Hepatocyte (in vitro differentiated cells): Measurements from ENCODE around the gene CDK5RAP1. TPM values are rescaled to one million over a fixed set of nuclear protein-coding genes. Genes with fewer than 3 reads are reported as not detected.

Source experiments
- DNase-seq: peaks from one replicate; pipeline ENCODE4 v3.0.0-alpha.2; 2016; ENCODE audit warnings: low spot score
- H2AFZ ChIP-seq: fragments of 200-600 bp; sonication (generic); 2 replicates; pipeline ENCODE4 v1.6.0; 2016; ENCODE audit warnings: antibody characterized with exemption, mild to moderate bottlenecking
- H3K27ac ChIP-seq: fragments of 200-600 bp; sonication (generic); 2 replicates; pipeline ENCODE4 v1.5.1; 2016; ENCODE audit warnings: mild to moderate bottlenecking
- H3K27me3 ChIP-seq: fragments of 200-600 bp; sonication (generic); 2 replicates; pipeline ENCODE4 v1.6.1; 2016
- H3K36me3 ChIP-seq: fragments of 200-600 bp; sonication (generic); replicated peaks from 2 replicates; pipeline ENCODE4 v1.5.1; 2016; ENCODE audit warnings: low read depth; ENCODE audit not compliant: insufficient read depth
- H3K4me1 ChIP-seq: fragments of 200-600 bp; sonication (generic); 2 replicates; pipeline ENCODE4 v1.5.1; 2016; ENCODE audit warnings: mild to moderate bottlenecking, moderate library complexity; ENCODE audit not compliant: insufficient read depth
- H3K4me2 ChIP-seq: fragments of 200-600 bp; sonication (generic); 2 replicates; pipeline ENCODE4 v1.6.0; 2016
- H3K4me3 ChIP-seq: fragments of 200-600 bp; sonication (generic); 2 replicates; pipeline ENCODE4 v1.5.1; 2016; ENCODE audit warnings: mild to moderate bottlenecking
- H3K79me2 ChIP-seq: fragments of 200-600 bp; sonication (generic); 2 replicates; pipeline ENCODE4 v1.6.0; 2017; ENCODE audit warnings: mild to moderate bottlenecking
- H3K9me2 ChIP-seq: fragments of 200-600 bp; sonication (generic); replicated peaks from 2 replicates; pipeline ENCODE4 v1.6.0; 2017; ENCODE audit warnings: mild to moderate bottlenecking; ENCODE audit not compliant: insufficient read depth
- H3K9me3 ChIP-seq: fragments of 200-600 bp; sonication (generic); 2 replicates; pipeline ENCODE4 v1.5.1; 2016; ENCODE audit warnings: low read depth, mild to moderate bottlenecking
- H4K20me1 ChIP-seq: fragments of 200-600 bp; sonication (generic); 2 replicates; pipeline ENCODE4 v1.6.0; 2016; ENCODE audit warnings: mild to moderate bottlenecking; ENCODE audit not compliant: insufficient read depth, poor library complexity, severe bottlenecking
- CTCF ChIP-seq: fragments of 200-600 bp; sonication (generic); IDR thresholded peaks from 2 replicates; pipeline ENCODE4 v1.5.1; 2016; ENCODE audit warnings: antibody characterized with exemption, mild to moderate bottlenecking; ENCODE audit not compliant: poor library complexity
- EZH2 ChIP-seq: fragments of 200-600 bp; sonication (generic); IDR thresholded peaks from 2 replicates; pipeline ENCODE4 v1.6.1; 2016; ENCODE audit warnings: antibody characterized with exemption, mild to moderate bottlenecking, borderline replicate concordance
- EZH2phosphoT487 ChIP-seq: fragments of 200-600 bp; sonication (generic); IDR thresholded peaks from one replicate; pipeline ENCODE4 v1.6.1; 2018; ENCODE audit warnings: antibody characterized with exemption, mild to moderate bottlenecking, low read depth, moderate library complexity; ENCODE audit not compliant: unreplicated experiment, severe bottlenecking
- WGBS: methylation state at CpG from one replicate; pipeline ENCODE4 v1.1.6; 2016; ENCODE audit warnings: low lambda C conversion rate; ENCODE audit errors: missing lambda C conversion rate; 5-methylcytosine and 5-hydroxymethylcytosine counted together
- polyA plus RNA-seq: library from polyadenylated mRNA; unstranded; fragments of >200 nt; fragmentation: Nextera tagmentation; extraction: Ambion mirVana; gene quantifications from 2 replicates; pipeline ENCODE4 v1.2.1, GENCODE V29; 2016
- total RNA-seq: library from RNA; depleted of rRNA; stranded (reverse); fragments of >200 nt; gene quantifications from 2 replicates; pipeline ENCODE4 v1.2.3, GENCODE V29; 2014

Gene CDK5RAP1
- total and polyA plus RNA-seq, 2 experiments from 2014 or later = 35.6 to 52.2 TPM

DNA sequence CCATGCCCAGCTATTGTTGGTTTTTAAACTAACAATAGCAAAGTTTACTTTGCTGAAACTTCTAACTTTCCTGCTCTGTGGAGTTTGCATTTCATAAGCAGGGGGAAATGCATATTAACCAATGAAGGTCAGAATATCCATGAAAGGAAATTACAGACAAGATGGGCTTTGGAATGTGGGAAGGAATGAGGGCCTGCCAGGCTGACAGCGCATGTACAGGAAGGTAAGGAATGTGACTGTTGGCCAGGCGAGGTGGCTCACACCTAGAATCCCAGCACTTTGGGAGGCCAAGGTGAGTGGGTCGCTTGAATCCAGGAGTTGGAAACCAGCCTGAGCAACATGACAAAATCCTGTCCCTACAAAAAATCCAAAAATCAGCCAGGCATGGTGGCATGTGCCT is 49.6 kb downstream of the CDK5RAP1 start:
- Histone ChIP-seq H3K27ac (no peak overlapping the region), H3K4me1 (no peaks in the 10 kb centered on the region), H3K4me2 (no peak overlapping the region), H2AFZ (no peak overlapping the region), H3K9me2 (no peaks in the 10 kb centered on the region), H3K79me2 (no peaks in the 10 kb centered on the region), H3K9me3 (no peaks in the 10 kb centered on the region), H3K36me3 (no peaks in the 10 kb centered on the region), H3K27me3 (no peaks in the 10 kb centered on the region), H4K20me1 (no peaks in the 10 kb centered on the region), H3K4me3 (no peak overlapping the region)
- 57% methylated on average over 3 of the region's 3 CpGs for WGBS
- TF ChIP-seq EZH2 (no peak), EZH2phosphoT487 (no peak), CTCF (no peak)
- no peak for DNase-seq

DNA sequence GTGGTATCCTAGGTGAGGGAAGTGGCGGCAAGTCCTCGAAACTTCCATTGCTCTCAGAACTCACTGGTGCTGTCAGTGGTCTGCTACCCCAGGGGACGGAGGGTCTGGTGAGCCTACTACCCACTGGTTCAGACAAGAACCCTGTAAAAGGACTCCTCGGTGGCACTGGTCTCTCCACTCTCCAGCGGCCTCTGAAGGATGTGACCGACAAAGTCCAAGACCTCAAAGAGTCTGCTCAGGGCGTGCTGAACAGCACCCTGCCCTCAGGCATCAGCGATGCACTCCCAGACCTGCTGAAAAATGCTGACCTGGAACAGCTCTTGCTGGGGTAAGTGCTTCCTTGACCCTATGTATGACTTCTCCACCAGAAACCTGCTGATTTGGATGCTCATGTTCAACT is 51.8 kb downstream of the CDK5RAP1 start:
- 95% methylated on average over 8 of the region's 8 CpGs for WGBS
- no peak overlapping the region for H3K27ac ChIP-seq
- no peak for DNase-seq
- H3K4me3 ChIP-seq = no peak overlapping the region
- no peaks in the 10 kb centered on the region for H3K27me3 ChIP-seq
- no peaks in the 10 kb centered on the region for H3K9me2 ChIP-seq
- H3K9me3 ChIP-seq = no peaks in the 10 kb centered on the region
- TF ChIP-seq CTCF (no peak), EZH2phosphoT487 (no peak), EZH2 (no peak)
- H3K79me2 ChIP-seq = no peaks in the 10 kb centered on the region
- no peak overlapping the region for H3K4me2 ChIP-seq
- no peak overlapping the region for H2AFZ ChIP-seq
- H4K20me1 ChIP-seq = no peaks in the 10 kb centered on the region
- H3K36me3 ChIP-seq = no peaks in the 10 kb centered on the region
- H3K4me1 ChIP-seq = no peaks in the 10 kb centered on the region

GRCh38 chr20:33348136-33348937 is 53.0 kb downstream of the CDK5RAP1 start:
- 90% methylated on average over 11 of the region's 11 CpGs for WGBS
- Histone ChIP-seq H3K9me2 (no peaks in the 10 kb centered on the region), H3K9me3 (no peaks in the 10 kb centered on the region), H3K36me3 (no peaks in the 10 kb centered on the region), H3K4me1 (no peaks in the 10 kb centered on the region), H3K27me3 (no peaks in the 10 kb centered on the region), H3K27ac (no peak overlapping the region), H3K4me2 (no peak overlapping the region), H3K4me3 (no peak overlapping the region), H4K20me1 (no peaks in the 10 kb centered on the region), H2AFZ (no peak overlapping the region), H3K79me2 (no peaks in the 10 kb centered on the region)
- TF ChIP-seq CTCF (no peak), EZH2phosphoT487 (no peak), EZH2 (no peak)
- no peak for DNase-seq
